ENCODE data around the gene GP1BA. TPM values are rescaled to one million over a fixed set of nuclear protein-coding genes. Genes with fewer than 3 reads are reported as not detected.
A peak's percentile ranks its signal among the peaks of the same experiment; 100 is the strongest.

GP1BA gene
- total RNA-seq, 2 donors from 2014 or later, result not detected

- Mint-ChIP-seq H3K36me3 (peaks cover 73 to 83% of the 10 kb centered on the region in 2 donors), H3K27ac (peak overlapping the region; percentile 98), H3K9me3 (no peaks in the 10 kb centered on the region)
- ATAC-seq, result peak; percentile 21 to 28
- DNase-seq (ENCODE audit: low spot score in 2 of 2), result peak in 1 of 2 donors; percentile 57
These were observed 12.1 kb downstream of the GP1BA start for GRCh38 chr17:4944163-4944553.

GRCh38 chr17:4944554-4945175 is 12.6 kb downstream of the GP1BA start:
- Mint-ChIP-seq H3K9me3 (no peaks in the 10 kb centered on the region), H3K36me3 (peaks cover 69 to 81% of the 10 kb centered on the region in 2 donors), H3K27ac (peak overlapping the region; percentile 98)
- peak in 1 of 2 donors; percentile 1 for ATAC-seq
- peak in 1 of 2 donors; percentile 50 for DNase-seq (ENCODE audit: low spot score in 2 of 2)

DNA sequence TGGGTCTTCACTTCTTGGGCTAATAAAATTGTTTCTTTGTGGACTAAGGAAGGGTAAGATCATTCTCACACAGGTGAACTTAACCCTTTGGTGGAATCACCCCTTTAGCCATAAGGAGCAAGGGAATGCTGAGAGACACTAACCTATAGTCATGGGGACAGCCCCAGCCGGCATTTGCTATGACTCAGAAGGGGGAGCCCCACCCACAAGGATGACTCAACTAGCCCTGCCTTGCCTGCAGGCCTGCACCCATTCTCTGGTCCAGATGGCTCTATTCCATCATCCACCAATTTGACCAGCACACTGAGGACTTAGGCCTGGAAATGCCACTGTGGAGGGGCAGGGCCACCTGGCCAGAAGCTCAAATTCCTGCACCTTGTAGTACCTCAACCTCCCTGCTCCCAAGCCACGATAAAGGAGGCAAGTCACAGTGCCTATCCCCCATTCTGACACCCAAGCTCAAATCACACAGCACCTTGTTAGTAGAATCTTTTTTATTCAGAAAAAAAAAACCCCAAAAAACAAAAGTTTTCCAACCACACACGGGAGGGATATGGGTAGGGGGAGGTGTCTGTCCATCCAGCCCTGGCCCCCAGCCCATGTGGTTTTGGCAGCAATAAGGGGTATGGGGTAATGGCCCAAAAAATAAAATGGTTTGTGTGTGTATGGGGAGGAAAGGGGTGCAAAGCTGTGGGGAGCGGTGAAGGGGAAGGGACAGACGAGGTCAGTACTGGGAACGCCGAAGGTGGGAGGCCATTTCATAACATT is 13.3 kb downstream of the GP1BA start:
- Mint-ChIP-seq H3K36me3 (peaks cover 67 to 75% of the 10 kb centered on the region in 2 donors), H3K9me3 (no peaks in the 10 kb centered on the region), H3K27ac (peak overlapping the region; percentile 98)
- peak; percentile 86 to 89 for DNase-seq (ENCODE audit: low spot score in 2 of 2)
- peak; percentile 56 to 61 for ATAC-seq

DNA sequence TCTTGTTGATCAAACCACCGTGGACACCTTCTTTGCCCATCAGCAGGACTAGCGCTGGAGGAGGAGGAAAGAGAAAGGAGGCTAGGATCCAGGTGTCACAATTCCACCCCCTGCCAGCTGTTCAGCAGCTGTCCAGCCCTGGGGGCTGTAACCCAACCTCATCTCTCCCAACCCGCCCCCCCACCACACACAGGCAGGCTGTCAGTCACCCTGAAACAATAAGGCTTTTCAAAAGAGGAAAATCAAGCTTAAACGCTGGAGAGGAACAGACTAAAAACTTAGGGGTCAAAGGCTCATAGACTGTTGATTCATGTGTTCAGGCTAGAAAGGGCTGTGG is 13.8 kb downstream of the GP1BA start:
- ATAC-seq (no peak), DNase-seq (ENCODE audit: low spot score in 2 of 2) (no peak)
- Mint-ChIP-seq H3K9me3 (no peaks in the 10 kb centered on the region), H3K36me3 (peaks cover 61 to 69% of the 10 kb centered on the region in 2 donors), H3K27ac (peak overlapping the region; percentile 98)

DNA sequence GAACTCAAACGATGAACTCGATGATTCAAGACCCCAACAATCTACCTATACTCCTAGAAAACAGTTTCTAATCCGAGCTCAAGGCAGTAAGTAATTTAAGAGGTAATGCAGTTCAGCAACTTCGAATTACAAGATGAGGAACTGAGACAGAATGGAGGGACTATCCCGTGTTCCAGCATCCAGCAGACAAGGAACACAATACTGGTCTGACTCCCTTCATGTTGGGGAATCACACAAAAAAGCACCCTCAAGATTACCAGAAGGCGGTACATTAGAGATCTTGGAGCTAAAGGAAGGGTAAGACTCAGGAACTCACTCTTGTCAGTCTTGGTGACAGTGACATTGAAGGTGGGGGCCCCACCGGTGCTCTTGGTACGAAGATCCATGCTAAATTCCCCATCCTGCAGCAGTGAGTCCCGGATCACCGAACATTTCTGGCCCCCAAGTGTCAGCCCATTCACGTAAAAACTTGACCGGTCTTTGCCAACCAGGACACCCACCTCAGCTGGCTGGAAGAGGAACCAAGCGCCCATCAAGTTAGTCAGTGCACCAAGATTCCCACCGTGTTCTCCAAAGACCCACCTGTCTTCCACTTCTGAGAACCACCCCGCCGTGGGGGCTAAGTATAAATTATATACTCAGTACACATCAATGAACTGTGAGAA is 14.4 kb downstream of the GP1BA start:
- no peaks in the 10 kb centered on the region for H3K9me3 Mint-ChIP-seq
- DNase-seq (ENCODE audit: low spot score in 2 of 2) (no peak), ATAC-seq (no peak)
- peak overlapping the region; percentile 84 to 98 for H3K27ac Mint-ChIP-seq
- peaks cover 56 to 64% of the 10 kb centered on the region in 2 donors for H3K36me3 Mint-ChIP-seq

GRCh38 chr17:4947010-4947410 is 14.9 kb downstream of the GP1BA start:
- Mint-ChIP-seq H3K9me3 (no peaks in the 10 kb centered on the region), H3K36me3 (peaks cover 50 to 58% of the 10 kb centered on the region in 2 donors), H3K27ac (peak overlapping the region; percentile 84 to 98)
- DNase-seq (ENCODE audit: low spot score in 2 of 2) (peak in 1 of 2 donors; percentile 76), ATAC-seq (no peak)

DNA sequence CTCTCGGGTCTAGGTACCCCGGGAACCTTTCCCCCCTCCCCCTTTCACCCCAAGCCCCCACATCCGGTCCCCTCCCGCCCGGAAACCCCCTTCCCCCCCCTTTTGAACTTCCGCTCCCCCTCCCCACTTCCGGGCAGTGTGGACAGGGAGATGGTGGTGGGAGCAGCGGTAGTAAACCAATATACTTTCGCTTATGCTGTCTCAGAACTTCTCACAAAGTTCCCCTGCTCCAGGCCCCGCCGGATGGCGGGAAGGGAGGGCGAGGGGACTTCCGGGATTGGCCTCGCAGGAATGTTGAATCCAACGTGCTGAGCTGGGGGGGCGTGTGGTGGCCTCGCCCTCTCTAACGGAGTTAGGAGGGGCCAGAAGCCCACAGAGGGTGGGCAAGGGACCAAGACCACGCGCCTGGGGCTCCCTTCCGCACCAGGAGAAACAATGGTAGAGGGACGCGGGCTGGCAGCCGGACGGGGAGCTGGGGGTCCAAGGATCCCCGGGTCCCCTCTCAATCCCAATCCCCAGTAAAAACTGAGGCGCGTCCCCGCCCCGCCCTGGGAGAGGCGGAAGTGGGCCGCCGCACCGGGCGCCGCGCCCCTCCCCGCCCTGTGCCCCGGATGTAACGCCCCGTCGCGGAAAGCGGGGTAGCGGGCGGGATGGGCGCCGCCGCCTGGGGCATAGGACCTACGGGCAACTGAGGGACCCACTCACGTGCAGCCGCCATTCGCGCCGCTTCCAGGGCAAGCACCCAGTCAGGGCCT is 15.5 kb downstream of the GP1BA start:
- H3K9me3 Mint-ChIP-seq, result no peaks in the 10 kb centered on the region
- DNase-seq (ENCODE audit: low spot score in 2 of 2) (peak; percentile 71 to 85), ATAC-seq (peak; percentile 19 to 34)
- H3K27ac Mint-ChIP-seq, result peak overlapping the region; percentile 94 to 98
- peaks cover 45 to 53% of the 10 kb centered on the region in 2 donors for H3K36me3 Mint-ChIP-seq

DNA sequence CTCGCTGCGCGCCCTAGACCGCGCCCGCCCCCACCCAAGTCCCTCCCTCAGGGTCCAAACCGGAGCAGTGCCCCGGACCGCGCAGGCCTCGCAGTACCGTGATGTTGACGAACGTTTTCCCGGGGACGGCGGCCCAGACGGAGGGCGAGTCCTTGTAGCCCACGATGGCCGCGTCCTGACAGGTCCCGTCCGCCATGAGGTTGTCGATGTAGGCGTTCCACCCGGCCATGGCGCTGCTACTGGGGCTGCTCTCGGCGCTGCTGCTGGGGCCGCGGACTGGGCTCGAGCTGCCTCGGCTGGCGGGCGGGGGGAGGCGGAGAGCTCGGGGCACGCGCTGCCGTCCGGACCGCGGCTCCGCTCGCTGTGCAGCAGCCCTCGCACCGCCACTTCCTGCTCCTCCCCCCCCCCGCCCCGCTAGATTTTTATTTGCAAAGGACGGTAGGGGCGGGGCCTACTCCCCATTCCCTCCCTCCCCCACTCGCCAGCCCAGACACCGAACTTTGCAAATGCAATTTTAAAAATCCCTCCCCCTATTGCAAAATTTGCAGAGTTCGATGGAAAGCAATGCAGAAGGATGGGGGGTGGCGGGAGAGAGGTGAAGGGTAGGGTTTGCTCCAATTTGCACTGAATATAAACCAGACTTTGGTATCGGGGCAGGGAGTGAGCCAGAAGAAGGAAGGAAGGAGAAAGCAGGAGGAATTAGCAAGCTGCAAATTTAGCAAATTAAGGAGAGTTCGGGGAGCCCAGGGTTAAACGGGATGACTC is 16.3 kb downstream of the GP1BA start, which contains the start of gene PFN1:
Gene PFN1, minus strand, starts transcription at position 365 of the 765 bp plus-strand sequence. Its CDS starts 136 bp downstream, at position 229.
- peak; percentile 80 for DNase-seq (ENCODE audit: low spot score in 2 of 2)
- H3K9me3 Mint-ChIP-seq, result no peaks in the 10 kb centered on the region
- H3K27ac Mint-ChIP-seq, result peak within 1 kb of the TSS; percentile 98 to 99
- H3K36me3 Mint-ChIP-seq, result peaks cover 37 to 45% of the 10 kb centered on the region in 2 donors
- peak; percentile 15 to 46 for ATAC-seq

GRCh38 chr17:4948931-4949320 is 16.8 kb downstream of the GP1BA start:
- DNase-seq (ENCODE audit: low spot score in 2 of 2), result peak in 1 of 2 donors; percentile 81
- no peaks in the 10 kb centered on the region for H3K9me3 Mint-ChIP-seq
- ATAC-seq, result peak; percentile 15 to 56
- peak overlapping the region; percentile 98 to 99 for H3K27ac Mint-ChIP-seq
- H3K36me3 Mint-ChIP-seq, result peaks cover 36 to 42% of the 10 kb centered on the region in 2 donors

DNA sequence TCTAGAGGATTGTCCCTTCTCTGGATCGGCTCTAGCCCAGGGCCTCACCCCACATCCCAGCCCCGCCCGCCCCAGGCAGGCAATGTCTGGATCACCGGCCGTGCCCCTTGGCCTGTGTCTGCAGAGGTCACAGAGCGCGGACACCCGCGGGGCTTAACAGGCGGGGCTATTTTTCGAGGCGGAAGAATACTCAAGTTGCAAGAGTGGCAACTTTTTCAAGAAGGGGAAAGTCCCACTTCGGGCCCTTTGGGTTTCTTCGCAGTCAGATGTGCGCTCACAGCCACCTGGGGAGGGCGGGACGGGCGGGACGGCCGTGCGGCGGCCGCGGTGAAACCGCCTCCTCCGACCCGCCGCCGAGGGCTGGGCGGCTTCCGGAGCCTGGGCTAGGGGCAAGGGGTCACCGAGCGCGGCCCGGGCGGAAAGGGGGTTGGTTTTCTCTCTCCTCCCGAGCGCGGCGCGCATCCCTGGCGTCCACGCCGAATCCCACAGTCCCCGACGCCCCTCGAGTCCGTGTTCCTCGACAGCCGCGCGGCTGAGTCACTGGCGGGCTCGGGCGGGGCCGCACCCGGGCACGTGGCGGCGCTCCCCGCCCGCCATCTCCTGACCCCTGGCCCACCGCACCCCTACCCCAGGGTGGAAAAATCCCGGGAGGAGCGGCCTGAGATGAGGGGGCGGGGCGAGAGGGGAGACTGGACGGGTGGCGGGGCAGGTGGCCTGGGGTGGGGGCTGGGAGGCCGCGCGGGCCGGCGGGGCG is 17.4 kb downstream of the GP1BA start:
- DNase-seq (ENCODE audit: low spot score in 2 of 2), result peak; percentile 77 to 91
- peak; percentile 45 for ATAC-seq
- no peaks in the 10 kb centered on the region for H3K9me3 Mint-ChIP-seq

DNA sequence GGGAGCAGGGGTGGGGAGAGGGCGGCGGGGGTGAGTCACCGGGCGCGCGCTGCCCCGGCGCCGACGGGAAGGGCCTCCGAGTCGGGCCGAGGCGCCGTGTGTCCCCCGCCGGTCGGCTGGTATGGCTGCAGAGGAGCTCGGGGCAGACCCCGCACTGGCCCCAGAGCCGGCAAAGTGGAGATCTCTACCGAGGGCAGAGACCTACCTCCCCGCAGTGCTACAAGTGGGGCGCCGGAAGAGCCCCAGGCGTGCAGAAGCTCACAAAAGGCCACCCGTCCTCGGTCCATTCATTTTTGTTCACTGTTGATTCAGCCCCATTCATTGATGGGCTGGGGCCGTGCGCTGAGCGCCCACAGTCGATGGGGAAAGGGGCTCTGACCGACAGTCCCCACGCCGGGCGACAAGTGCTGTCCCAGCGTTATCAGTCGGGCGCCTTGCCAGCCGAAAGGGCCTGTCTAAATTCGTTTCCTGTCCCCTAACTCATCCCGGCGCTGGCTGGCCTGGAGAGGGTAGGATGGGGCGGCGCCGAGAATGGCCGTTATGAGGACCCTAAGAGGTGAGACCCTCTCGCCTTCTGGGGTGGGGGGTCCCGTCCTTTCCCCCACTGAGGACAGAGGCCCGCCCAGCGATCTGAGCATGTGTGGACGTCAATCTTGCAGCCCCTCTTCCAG is 18.1 kb downstream of the GP1BA start:
- H3K36me3 Mint-ChIP-seq, result peaks cover 25 to 30% of the 10 kb centered on the region in 2 donors
- ATAC-seq (peak; percentile 18 to 20), DNase-seq (ENCODE audit: low spot score in 2 of 2) (peak in 1 of 2 donors; percentile 76)
- H3K9me3 Mint-ChIP-seq, result no peaks in the 10 kb centered on the region
- H3K27ac Mint-ChIP-seq, result peak overlapping the region; percentile 93 to 98

More for the DNA sequence above, 17.4 kb downstream of the GP1BA start:
- peaks cover 32 to 37% of the 10 kb centered on the region in 2 donors for H3K36me3 Mint-ChIP-seq
- peak overlapping the region in 1 of 2 donors; percentile 98 for H3K27ac Mint-ChIP-seq

GRCh38 chr17:4950746-4951204 is 18.7 kb downstream of the GP1BA start, which contains the start of gene ENO3:
Gene ENO3 (plus strand): TSS chr17:4951119. CDS start chr17:4951830, 711 bp downstream.
- DNase-seq (ENCODE audit: low spot score in 2 of 2) (no peak), ATAC-seq (no peak)
- H3K27ac Mint-ChIP-seq, result peak within 1 kb of the TSS; percentile 93 to 98
- H3K9me3 Mint-ChIP-seq, result no peaks in the 10 kb centered on the region
- H3K36me3 Mint-ChIP-seq, result peaks cover 19 to 24% of the 10 kb centered on the region in 2 donors

- Mint-ChIP-seq H3K9me3 (no peaks in the 10 kb centered on the region), H3K36me3 (peaks cover 12 to 17% of the 10 kb centered on the region in 2 donors), H3K27ac (peak overlapping the region; percentile 93 to 98)
- no peak for DNase-seq (ENCODE audit: low spot score in 2 of 2)
- ATAC-seq, result no peak
These were observed 19.4 kb downstream of the GP1BA start for GRCh38 chr17:4951486-4951885.

GRCh38 chr17:4953451-4953961 is 21.4 kb downstream of the GP1BA start:
- DNase-seq (ENCODE audit: low spot score in 2 of 2), result no peak
- Mint-ChIP-seq H3K9me3 (no peaks in the 10 kb centered on the region), H3K36me3 (peaks cover 0 to 3% of the 10 kb centered on the region in 2 donors), H3K27ac (no peak overlapping the region)
- no peak for ATAC-seq
